A172 (cell line): ENCODE measurements around the gene STXBP4. TPM values are rescaled to one million over a fixed set of nuclear protein-coding genes. Genes with fewer than 3 reads are reported as not detected.

Source experiments
- DNase-seq: peaks from one replicate; pipeline ENCODE4 v3.0.0-alpha.2; 2015; ENCODE audit warnings: low spot score
- total RNA-seq: library from RNA; depleted of rRNA; stranded (reverse); fragments of >200 nt; shearing (Covaris generic); gene quantifications from 2 replicates; pipeline ENCODE4 v1.2.3, GENCODE V29; 2014

The STXBP4 gene
- total RNA-seq, 1 experiment from 2014 or later = 12.8 TPM

DNA sequence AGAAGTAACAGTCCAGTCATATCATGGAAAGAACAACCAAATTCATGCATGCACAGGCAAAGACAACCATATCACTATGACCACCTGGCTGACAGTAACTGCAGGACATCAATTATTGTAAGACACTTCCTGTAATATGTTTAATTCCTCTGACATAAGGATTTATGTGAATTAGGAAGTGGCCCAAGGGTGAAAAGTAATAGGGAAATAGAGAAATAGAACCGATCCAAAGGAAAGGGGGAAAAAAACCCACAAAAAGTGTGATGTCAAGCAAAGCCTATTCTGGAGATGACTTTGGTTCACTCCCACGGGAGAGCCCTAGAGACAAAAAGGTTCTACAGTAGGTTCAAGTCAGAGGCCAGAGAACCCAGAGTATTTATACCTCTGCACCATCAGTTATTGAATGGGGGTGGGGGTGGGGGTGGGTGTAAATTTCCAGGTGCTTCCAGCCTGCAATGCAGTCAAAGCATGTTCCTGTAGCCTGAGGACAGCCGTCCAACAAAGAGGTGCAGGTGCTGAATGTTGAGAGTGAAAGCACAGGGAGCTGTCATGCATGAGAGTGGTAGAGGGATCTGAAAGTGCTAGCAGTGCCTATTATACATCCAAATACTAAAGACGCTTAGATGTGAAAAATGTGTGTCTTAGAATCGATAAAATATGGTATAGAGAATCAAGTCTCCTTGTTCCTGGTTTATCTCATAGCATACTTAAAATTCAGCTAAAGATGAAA is 200.6 kb downstream of the STXBP4 start:
- DNase-seq = no peak

DNA sequence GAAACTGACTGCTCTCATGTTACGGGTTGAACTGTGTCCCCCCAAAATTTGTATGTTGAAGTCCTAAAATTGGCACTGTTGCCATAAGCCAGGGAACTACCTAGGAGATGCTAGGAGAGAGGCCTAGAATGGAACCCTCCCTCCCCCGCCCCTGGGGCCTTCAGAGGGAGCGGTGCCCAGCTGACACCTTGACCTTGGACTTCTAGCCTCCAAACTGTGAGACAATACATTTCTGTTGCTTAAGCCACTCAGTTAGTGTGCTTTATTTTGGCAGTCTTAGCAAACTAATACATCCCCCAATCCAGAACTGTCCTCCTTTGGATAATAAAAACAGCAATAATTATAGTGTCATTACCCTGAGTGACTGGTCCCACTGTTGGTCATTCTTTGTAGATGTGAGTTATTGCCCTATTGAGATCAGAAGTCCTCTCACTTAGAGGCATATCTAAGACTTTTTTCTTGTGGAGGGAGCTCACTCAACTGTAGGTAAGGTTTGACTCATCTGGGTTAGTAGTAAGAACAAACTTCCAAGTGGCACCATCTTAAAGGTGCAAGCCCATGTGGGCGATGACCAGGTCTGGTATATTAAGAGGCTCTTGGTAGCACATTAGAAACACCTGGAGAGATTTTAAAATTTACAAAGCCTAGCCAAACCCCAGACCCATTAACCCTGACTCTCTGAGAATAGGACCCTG is 203.2 kb downstream of the STXBP4 start:
- no peak for DNase-seq

DNA sequence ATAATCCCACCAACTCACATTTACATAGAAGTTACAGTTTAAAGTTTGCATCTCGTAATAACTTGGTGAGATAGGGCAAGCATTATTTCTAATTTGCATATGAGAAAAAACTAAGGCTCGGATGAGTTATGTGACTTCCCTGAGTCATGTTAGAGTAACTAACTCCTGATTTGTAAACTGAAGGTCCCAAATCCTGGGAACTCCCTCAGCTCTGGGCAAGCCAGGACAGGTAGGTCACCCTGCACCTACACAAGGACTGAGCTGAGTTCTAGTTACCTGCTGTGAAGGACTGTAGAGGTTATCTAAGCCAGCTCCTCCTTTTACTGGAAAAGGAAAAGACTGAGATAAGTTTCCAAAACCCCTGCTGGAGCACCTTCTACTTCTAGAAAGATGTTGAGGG is 204.0 kb downstream of the STXBP4 start:
- DNase-seq = no peak

DNA sequence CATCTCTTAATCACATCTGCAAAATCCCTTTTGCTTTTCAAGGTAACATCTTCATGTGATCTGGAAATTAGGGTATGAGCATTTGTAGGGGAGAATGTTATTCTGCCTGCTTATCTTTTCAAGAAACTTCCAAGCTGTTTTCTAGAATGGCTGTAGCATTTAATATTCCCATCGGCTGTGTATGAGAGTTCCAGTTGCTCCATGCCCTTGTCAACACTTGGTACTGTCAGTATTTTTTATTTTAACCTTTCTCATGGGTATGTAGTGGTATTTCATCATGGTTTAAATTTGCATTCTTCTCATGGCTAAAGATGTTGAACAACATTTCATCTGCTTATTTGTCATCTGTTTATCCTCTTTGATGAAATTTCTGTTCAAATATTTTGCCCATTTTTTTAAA is 205.6 kb downstream of the STXBP4 start:
- no peak for DNase-seq

DNA sequence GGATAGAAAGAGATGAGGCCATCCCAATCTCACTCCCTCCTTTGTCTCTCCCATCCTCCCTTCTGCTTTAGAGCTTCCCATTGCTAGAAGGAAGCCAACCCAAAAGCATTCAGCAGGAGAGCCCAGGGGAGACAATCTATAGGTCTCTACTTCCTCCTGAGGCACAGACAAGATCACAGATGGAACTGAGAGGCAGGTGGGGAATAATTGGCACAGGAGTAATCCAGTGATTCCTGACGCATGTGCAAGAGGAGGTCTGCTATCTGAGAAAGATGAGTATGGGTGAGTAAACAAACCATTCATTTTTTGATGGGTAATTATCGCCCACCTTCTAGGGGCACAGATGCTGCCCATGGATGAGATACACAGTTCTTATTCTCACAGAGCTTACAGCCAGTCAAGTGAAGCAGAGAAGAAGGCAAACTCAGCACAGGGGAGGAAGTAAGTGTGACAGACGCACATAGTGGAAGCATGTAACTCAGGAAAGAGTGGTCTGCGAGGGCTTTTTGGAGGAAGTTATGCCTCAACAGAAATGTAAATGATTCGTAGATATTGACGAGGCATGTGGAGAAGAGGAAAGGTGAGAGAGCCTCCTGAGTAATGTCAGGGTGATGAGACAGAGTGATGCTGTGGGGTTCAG is 207.3 kb downstream of the STXBP4 start:
- no peak for DNase-seq

DNA sequence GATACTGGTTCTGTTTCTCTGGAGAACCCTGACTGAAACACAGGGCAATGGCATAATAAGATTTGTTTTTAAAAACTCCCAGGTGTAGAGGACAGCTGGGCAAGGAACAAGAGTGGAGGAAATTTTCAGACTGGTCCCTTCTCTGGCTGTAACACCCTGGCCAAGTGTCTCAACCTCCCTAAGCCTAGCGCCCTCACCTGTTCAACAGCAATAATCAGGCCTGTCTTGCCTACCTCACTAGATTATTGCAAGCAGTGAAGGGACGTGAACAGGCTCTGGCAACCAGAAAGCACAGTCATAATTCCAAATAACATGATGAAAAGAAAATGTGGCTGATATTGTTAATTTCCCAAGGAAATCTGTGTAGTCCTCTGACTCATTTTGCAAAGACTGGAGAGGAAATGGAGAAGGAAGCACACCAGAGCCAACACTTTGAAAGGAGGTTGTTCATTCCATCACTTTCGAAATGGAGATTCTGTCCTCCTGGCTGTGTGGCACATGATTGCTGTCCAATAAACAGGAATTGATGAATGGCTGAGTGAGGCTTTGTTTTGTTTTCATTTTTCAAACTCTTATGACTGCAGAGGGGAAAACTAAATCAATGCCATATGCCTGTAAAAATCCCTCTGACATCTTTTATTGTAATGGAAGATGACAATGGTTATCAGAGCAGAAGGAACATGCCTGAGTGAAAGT is 208.7 kb downstream of the STXBP4 start:
- no peak for DNase-seq

DNA sequence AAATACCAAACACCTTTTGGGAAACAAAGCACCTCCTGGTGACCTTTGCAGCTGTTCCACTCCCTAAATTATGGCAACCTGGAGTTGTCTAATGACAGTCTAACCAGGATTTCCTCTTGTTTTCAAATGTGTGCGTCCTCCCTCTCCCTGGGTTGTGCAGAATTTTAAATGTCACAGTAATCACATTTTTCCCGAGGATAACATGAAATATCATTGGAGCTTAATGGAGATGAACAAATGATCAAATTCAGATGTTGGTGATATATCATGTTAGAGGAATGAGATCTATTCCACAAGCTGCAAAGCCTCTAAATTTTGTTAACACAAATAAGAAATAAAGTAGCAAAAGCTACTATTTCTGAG is 209.3 kb downstream of the STXBP4 start:
- DNase-seq = no peak

DNA sequence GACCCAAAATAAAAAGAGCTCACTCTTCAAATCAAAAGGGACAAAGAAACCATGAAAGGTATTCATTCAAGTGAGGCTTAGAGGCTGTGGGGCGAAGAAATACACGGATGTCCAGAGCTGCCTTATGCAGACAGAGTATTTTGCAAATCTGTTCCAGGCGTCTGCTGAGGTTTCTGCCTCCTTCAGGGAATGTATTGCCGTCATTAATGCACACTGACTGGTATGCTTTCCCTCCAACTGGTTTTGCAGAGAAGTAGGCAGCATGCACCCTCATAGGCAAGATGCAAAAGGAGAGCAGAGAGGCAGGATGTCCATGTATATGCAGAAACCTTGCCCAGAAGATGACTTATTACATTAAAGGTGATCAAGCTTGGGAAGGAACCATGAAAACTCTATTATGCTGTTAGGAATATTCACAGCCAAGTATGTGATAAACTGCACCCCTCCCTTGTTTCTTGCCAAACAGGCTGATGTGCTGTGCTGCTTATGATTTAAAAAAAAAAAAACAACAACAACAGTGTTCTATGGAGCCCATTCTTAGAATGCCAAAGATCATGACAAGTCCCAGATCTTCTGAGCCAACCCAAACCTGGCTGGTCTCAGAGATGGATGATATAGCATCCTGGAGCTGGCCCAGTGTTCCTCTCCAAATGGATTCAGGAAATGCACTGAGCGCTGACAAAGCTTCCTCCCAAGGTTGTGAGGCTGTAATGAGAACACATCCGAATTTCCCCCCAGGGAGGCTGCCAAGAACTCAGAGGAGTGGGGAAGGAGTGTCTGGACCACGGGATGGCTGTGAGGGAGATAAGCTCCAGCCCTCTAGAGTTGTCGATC is 218.6 kb downstream of the STXBP4 start:
- no peak for DNase-seq

DNA sequence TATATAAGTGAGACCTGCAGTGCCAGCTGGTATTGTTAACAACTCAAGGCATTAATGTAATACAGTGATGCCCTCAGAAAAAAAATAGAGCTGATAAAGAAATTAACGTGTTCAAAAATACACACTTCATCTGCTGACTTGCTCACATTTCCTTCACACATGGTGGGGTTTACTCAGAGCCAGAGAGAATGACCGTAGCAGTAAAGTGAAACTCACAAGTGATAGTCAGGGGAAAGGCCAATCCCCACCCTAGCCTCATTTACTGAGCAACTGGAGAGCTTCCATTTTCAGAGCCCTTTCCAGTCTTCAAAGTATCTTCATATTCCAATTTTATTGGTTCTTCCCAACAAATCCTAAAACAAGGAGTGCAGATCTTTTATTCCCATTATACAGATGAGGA is 222.2 kb downstream of the STXBP4 start:
- DNase-seq = no peak

DNA sequence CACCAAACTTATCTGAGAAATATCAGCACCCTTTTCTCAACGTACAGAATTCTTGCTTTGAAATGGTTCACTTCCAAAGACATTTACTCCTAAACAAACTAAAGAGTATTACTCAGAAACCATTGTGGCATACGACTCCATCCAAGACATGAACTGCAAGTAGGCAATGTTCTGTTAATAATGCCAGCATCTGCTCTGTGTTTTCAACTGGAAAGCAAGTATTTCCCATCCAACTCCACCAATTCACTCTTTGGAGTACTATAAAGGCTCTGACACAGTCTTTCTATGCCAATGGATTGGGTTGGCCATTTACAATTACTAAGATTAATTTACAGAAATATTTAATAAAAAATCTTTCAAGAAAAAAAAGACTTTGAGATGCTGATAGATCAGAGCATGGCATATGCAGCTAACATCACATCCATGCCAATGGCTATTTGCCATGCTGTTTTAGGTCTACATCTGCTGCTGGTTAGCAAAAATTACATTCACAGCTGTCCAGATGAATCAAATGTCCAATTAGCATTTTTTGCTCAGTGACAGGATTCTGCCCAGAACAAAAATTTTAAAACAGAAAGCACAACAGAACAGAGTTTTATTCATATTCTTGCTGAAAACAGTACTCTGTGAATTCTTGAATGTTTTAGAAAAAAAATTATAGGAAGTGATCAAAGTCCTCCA is 230.3 kb downstream of the STXBP4 start:
- no peak for DNase-seq

DNA sequence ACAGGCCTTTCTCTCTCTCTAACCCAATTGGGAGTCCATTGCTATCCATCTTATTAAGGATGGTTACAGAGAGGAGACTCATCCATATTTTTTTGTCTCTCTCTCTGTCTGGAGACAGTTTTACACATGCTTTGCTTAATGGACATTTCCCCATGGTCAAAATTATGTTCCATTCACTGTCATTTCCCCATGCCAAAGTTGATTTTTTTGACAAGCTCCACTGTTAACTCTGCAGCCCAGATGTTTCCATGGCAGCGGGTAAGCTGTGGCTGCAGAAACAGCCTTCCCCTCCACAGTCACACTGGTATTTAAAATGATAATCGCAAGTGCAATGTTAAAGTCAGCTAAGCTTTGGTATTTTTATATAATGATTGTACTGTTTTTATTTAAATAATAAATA is 232.3 kb downstream of the STXBP4 start:
- DNase-seq = no peak

DNA sequence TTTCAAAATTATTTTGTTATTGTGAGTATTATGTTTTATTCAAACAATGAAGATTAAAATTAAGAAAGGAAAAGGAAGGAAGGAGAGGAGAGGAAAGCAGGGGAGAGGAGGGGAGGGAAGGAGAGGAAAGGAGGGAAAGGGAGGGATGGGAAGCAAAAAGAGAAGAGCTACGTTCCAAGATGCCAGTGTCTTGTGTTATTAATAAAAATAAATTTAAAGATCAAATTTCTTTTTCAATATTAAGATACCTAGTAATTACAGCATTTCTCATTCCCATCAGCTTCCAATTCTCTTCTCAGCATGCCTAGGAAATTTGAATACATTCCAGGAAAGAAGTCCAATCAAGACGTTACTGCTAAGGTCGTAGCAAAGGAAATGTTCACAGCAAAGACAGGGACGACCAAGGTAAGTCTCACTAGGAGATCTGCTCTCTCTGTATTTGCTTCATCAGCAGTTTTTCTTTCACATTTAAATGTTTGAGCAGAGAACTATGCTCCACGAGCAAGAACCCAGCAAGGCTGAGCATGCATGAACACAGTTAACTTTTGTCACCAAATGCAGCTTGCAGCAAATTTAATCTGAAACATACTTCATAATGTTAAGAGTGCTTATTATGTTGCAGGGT is 232.9 kb downstream of the STXBP4 start:
- DNase-seq = no peak

DNA sequence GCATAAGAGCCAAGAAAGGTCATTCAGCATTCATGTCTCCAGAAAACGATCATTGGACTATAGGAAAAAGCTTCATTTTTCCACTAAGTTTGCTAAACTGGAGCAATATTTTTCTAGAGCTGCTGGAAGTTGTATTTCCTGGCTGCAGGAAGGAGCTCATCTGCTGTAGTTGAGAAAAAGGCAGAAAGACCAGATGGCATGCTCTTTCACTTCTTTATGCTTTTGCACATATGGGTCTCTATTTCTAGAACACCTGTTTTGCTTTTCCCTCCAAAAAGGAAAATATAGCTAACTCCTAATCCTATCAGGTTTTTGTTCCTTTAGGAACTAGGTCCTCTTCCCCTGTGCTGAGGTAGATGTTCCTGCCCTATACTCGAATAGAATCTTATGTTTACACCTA is 234.3 kb downstream of the STXBP4 start:
- no peak for DNase-seq

DNA sequence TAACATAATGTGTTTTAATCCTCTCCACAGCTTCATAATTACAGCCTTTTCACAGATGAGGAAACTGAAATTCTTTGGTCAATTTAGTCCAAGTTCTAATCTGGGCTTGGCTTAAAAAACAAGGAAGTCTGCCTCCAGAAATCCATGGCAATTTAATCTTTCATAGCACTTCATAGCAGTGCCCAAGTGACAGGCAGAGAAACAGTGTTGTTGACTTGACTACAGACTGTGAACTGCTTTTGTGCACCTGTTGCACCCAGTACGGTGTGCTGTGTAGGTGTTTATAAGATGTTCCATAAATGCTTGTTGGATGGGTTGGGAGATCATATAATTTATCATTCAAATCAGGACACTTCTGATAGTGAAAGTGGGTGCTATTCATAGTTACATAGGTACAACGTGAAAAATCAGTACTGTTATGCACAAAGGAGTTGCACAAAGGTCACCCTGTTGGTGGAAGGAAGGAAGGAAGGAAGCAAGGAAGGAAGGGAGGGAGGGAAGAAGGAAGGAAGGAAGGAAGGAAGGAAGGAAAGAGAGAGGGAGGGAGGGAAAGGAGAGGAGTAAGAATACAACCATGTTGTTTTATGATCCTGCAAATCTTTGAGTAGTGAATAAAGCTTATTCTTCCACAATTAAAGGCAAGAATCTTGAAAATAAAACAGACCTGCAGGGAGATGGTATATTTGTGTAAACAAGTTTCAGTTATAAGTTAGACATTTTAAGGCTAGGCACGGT is 239.7 kb downstream of the STXBP4 start:
- DNase-seq = no peak

DNA sequence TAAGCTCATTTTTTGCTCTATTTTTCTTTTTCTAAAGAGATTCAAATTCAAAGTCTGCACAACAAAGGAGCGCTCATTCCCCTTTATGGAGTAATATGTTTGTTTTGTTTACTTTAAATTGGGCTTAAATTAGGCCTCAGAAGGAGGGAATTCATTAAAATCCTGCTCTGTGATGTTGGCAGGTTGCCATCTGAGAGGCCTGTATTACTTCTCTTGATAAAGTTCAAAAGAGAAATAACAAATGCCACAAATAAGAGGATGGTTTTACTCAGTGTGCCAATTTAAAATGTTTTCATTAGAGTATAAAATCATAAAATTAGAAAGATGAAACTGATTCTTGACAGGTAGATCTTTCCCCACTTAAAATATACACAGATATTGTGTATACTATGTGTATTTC is 241.7 kb downstream of the STXBP4 start:
- no peak for DNase-seq

DNA sequence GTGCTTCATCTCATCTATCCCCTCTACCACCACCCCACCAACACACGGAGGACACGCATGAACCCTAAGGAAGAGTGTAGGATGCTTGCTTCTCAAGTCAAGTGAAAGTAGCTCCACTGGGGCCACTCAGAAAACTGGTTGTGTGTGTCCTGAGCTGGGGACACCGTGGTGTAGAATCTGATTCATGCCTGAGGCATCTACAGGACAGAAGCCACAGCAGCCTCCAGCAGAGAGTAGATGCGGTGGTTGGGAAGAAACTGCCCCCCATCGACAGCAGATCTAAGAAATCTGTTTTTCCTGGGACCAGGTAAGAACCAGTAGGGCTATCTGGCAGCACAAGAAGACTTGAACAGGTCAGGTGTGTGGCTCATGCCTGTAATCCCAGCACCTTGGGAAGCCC is 244.3 kb downstream of the STXBP4 start:
- DNase-seq = no peak

DNA sequence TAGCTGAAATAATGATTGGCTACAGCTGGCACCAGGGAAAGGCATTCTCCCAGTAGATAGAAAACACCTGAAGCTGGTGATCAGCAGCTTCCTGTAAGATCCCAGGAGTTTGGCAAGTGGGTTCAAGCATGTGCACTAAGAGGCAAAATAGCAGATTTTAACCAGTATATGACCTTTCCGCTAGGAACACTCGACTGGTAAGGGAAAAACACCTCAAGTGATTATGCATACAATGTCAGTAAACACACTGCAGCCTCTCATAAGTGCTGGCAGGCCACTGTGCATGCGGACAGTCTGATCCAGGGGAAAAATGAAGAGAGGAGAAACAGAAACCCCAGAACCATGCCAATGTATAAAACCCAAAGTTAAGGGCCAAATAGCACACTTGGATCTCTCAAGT is 247.1 kb downstream of the STXBP4 start:
- DNase-seq = no peak

DNA sequence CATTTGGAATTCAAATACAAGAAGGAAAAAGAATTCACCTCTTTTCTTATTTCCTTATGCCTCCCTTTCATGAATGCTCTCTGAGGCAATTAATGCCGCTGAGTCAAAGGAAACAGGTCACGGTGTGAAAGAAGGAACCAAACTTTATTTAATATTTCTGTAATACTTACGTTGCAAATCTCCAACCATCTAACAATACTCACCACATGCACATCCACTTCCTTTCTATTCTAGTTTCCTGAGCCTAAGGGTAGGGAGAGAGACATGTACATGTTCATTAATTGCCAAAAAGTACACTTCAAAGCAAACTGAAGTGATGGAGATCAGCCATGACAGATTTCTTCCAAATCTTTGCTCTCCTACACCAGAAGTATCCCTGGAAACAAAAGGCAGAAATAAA is 248.3 kb downstream of the STXBP4 start:
- DNase-seq = no peak

DNA sequence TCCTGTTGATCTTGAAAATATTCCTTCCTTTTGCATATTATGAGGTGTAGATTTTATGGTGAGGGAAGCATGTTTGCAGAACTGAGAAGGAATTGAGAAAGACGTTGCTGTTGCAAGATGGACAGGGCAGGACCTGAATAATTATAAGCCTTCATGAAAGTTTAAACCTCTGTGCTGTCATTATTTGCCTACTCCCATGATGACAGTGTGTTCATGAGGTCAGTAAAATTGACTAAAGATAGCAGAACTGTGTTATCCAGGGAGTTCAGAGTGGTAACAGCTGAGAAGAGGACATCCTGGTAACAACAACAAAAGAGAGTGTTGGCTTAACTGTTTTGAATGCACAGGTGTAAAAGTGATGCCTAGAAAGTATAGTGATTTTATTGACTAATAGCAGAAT is 250.9 kb downstream of the STXBP4 start:
- DNase-seq = no peak

DNA sequence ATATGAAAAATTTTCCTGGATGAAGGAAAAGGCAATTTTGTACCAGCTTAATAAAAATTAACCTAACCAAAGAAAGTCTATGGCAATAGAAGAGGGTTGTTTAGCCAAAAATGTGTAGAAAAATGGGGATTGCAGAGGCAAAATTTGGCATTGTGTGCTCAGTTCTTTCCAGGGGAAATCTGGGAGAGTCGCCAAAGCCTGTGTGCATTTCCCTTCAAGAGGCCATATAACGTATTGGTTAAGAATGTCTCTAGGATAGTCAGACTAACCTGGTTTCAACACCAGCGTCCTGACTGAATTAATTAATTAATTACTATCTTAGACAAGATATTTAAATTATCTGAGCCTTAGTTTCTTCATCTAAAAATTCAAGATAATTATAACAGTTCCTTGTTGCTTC is 251.4 kb downstream of the STXBP4 start:
- DNase-seq = no peak
